ENCODE data around the gene PAQR4. TPM values are rescaled to one million over a fixed set of nuclear protein-coding genes. Genes with fewer than 3 reads are reported as not detected.
A peak's percentile ranks its signal among the peaks of the same experiment; 100 is the strongest.

PAQR4 gene
- total and polyA plus RNA-seq, 2 donors (not counting 1 experiment from before 2014, with no cell fraction given) = 1.5 to 3.0 TPM

DNA sequence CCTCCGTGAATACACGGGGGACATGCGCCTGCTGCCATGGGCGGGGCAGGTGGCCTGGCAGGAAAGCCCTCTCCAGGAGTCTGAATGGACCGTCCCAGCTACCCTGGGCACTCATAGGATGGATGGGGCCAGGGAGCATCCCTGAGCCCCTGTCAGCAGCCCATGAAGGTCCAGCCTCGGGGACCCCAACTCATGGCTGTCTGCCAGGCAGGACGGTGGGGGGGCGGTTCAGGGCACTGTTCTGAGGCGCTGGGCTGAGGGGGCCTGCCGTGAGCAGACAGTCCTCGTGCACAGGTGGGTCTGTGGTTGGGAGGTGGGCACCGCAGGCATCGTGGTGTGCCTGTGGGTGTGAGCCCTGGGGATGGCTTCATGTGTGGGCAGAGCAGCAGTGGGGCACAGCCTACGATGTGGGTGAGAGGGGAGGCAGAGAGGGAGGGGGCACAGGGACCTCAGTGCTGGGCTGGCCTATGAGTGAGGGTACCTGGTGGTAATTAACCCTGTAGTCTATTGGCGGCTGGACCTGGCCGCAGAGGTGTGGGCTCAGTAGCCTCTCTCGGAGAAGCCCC, 17.6 kb downstream of the PAQR4 start:
- H3K27ac ChIP-seq (ENCODE audit: insufficient read depth, low read length) = no peak overlapping the region
- no peak overlapping the region for H3K4me3 ChIP-seq (replicated peaks in 1 of 4; ENCODE audit: control extremely low read depth in 1 of 4, insufficient read depth in 1 of 4, low read depth in 3 of 4, low read length in 4 of 4)
- H3K9me3 ChIP-seq (ENCODE audit: control insufficient read depth, insufficient read depth, low read depth, low read length) = no peaks in the 10 kb centered on the region
- H3K36me3 ChIP-seq (ENCODE audit: control insufficient read depth, insufficient read depth, low read length) = no peaks in the 10 kb centered on the region
- no peak for DNase-seq (ENCODE audit: low read depth in 2 of 2)
- no peak overlapping the region for H3K4me2 ChIP-seq (ENCODE audit: extremely low read depth, insufficient read depth, low read length)
- no peak overlapping the region for H3K9ac ChIP-seq (ENCODE audit: insufficient read depth, low read length)
- H3K27me3 ChIP-seq (ENCODE audit: control insufficient read depth, insufficient read depth, low read length) = no peaks in the 10 kb centered on the region
- H3K4me1 ChIP-seq (ENCODE audit: control insufficient read depth, extremely low read depth, insufficient read depth, low read length) = no peaks in the 10 kb centered on the region
- no peaks in the 10 kb centered on the region for H3K79me2 ChIP-seq (ENCODE audit: control insufficient read depth, insufficient read depth, low read length)
- no peak for TF ChIP-seq EZH2 (IDR thresholded peaks at IDR 0.05; ENCODE audit: low read length, missing control alignments)
- TF ChIP-seq, protein P1, sequence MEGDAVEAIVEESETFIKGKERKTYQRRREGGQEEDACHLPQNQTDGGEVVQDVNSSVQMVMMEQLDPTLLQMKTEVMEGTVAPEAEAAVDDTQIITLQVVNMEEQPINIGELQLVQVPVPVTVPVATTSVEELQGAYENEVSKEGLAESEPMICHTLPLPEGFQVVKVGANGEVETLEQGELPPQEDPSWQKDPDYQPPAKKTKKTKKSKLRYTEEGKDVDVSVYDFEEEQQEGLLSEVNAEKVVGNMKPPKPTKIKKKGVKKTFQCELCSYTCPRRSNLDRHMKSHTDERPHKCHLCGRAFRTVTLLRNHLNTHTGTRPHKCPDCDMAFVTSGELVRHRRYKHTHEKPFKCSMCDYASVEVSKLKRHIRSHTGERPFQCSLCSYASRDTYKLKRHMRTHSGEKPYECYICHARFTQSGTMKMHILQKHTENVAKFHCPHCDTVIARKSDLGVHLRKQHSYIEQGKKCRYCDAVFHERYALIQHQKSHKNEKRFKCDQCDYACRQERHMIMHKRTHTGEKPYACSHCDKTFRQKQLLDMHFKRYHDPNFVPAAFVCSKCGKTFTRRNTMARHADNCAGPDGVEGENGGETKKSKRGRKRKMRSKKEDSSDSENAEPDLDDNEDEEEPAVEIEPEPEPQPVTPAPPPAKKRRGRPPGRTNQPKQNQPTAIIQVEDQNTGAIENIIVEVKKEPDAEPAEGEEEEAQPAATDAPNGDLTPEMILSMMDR (conservative IDR thresholded peaks at IDR 0.05 in 1 of 2, IDR thresholded peaks at IDR 0.05 in 1 of 2; ENCODE audit: low read depth in 1 of 2, low read length in 2 of 2) = no peak
- H4K20me1 ChIP-seq (ENCODE audit: control insufficient read depth, extremely low read depth, insufficient read depth, low read length) = no peaks in the 10 kb centered on the region
- no peak overlapping the region for H2AFZ ChIP-seq (ENCODE audit: low read length)

DNA sequence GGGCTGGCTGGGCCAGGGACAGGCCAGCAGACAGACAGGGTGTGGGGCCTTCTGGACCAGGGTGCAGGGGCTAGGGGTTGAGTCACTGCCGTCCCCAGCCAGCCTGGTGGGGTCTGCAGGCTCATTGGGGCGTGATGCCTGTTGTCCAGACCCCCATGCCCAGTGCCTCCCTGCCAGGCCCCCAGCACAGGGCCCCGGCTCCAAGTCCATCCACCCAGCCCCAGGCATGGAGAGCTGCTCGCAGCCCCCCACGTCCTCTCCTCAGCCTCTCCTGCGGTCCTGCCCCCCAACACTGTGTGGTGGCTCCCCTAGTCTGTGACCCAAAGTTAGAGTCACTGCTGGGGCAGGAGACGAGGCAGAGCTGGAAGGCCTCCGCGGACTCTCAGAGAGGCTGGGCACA, 18.1 kb downstream of the PAQR4 start:
- no peaks in the 10 kb centered on the region for H4K20me1 ChIP-seq (ENCODE audit: control insufficient read depth, extremely low read depth, insufficient read depth, low read length)
- H3K9ac ChIP-seq (ENCODE audit: insufficient read depth, low read length) = no peak overlapping the region
- H2AFZ ChIP-seq (ENCODE audit: low read length) = no peak overlapping the region
- H3K4me3 ChIP-seq (replicated peaks in 1 of 4; ENCODE audit: control extremely low read depth in 1 of 4, insufficient read depth in 1 of 4, low read depth in 3 of 4, low read length in 4 of 4) = no peak overlapping the region
- H3K4me1 ChIP-seq (ENCODE audit: control insufficient read depth, extremely low read depth, insufficient read depth, low read length) = no peaks in the 10 kb centered on the region
- H3K27ac ChIP-seq (ENCODE audit: insufficient read depth, low read length) = no peak overlapping the region
- no peaks in the 10 kb centered on the region for H3K79me2 ChIP-seq (ENCODE audit: control insufficient read depth, insufficient read depth, low read length)
- no peak overlapping the region for H3K4me2 ChIP-seq (ENCODE audit: extremely low read depth, insufficient read depth, low read length)
- H3K27me3 ChIP-seq (ENCODE audit: control insufficient read depth, insufficient read depth, low read length) = no peaks in the 10 kb centered on the region
- H3K9me3 ChIP-seq (ENCODE audit: control insufficient read depth, insufficient read depth, low read depth, low read length) = no peaks in the 10 kb centered on the region
- no peaks in the 10 kb centered on the region for H3K36me3 ChIP-seq (ENCODE audit: control insufficient read depth, insufficient read depth, low read length)
- TF ChIP-seq EZH2 (IDR thresholded peaks at IDR 0.05; ENCODE audit: low read length, missing control alignments) = no peak
- TF ChIP-seq, protein P1 (conservative IDR thresholded peaks at IDR 0.05 in 1 of 2, IDR thresholded peaks at IDR 0.05 in 1 of 2; ENCODE audit: low read depth in 1 of 2, low read length in 2 of 2) = no peak
- no peak for DNase-seq (ENCODE audit: low read depth in 2 of 2)

GRCh38 chr16:2987833-2988232, 18.7 kb downstream of the PAQR4 start:
- Histone ChIP-seq H3K4me2 (ENCODE audit: extremely low read depth, insufficient read depth, low read length) (no peak overlapping the region), H3K27me3 (ENCODE audit: control insufficient read depth, insufficient read depth, low read length) (no peaks in the 10 kb centered on the region), H3K4me1 (ENCODE audit: control insufficient read depth, extremely low read depth, insufficient read depth, low read length) (no peaks in the 10 kb centered on the region), H3K9ac (ENCODE audit: insufficient read depth, low read length) (no peak overlapping the region), H3K9me3 (ENCODE audit: control insufficient read depth, insufficient read depth, low read depth, low read length) (no peaks in the 10 kb centered on the region), H3K79me2 (ENCODE audit: control insufficient read depth, insufficient read depth, low read length) (no peaks in the 10 kb centered on the region), H3K4me3 (replicated peaks in 1 of 4; ENCODE audit: control extremely low read depth in 1 of 4, insufficient read depth in 1 of 4, low read depth in 3 of 4, low read length in 4 of 4) (no peak overlapping the region), H3K36me3 (ENCODE audit: control insufficient read depth, insufficient read depth, low read length) (no peaks in the 10 kb centered on the region), H3K27ac (ENCODE audit: insufficient read depth, low read length) (no peak overlapping the region), H4K20me1 (ENCODE audit: control insufficient read depth, extremely low read depth, insufficient read depth, low read length) (no peaks in the 10 kb centered on the region), H2AFZ (ENCODE audit: low read length) (no peak overlapping the region)
- TF ChIP-seq, protein P1 (conservative IDR thresholded peaks at IDR 0.05 in 1 of 2, IDR thresholded peaks at IDR 0.05 in 1 of 2; ENCODE audit: low read depth in 1 of 2, low read length in 2 of 2) = no peak
- TF ChIP-seq EZH2 (IDR thresholded peaks at IDR 0.05; ENCODE audit: low read length, missing control alignments) = no peak
- peak in 1 of 2 donors; percentile 18 for DNase-seq (ENCODE audit: low read depth in 2 of 2)
